IMR-90 (cell line): Measurements from ENCODE around the gene SCARB1.

Experiments used
- CHD1 ChIP-seq: IDR thresholded peaks from 2 replicates; pipeline ENCODE4 v1.6.1; 2012; ENCODE audit warnings: low read depth, low read length, improper control_type of control experiment
- CTCF ChIP-seq: conservative IDR thresholded peaks from 2 replicates; pipeline ENCODE4 v1.5.1; 2012; ENCODE audit warnings: mild to moderate bottlenecking, low read depth, low read length, improper control_type of control experiment
- FOS ChIP-seq: fragments of 150-350 bp; IDR thresholded peaks from 2 replicates; pipeline ENCODE4 v1.6.1; 2016; ENCODE audit warnings: low read depth, low read length
- MAFK ChIP-seq: IDR thresholded peaks from 2 replicates; pipeline ENCODE4 v1.6.1; 2012; ENCODE audit warnings: low read depth, low read length, improper control_type of control experiment
- MXI1 ChIP-seq: IDR thresholded peaks from 2 replicates; pipeline ENCODE4 v1.6.1; 2012; ENCODE audit warnings: low read depth, mild to moderate bottlenecking, low read length, moderate library complexity, borderline replicate concordance
- POLR2A ChIP-seq: IDR thresholded peaks from 2 replicates; pipeline ENCODE4 v1.6.1; 2012; ENCODE audit warnings: mild to moderate bottlenecking, low read depth, low read length
- RAD21 ChIP-seq: IDR thresholded peaks from 2 replicates; pipeline ENCODE4 v1.6.1; 2012; ENCODE audit warnings: low read length, improper control_type of control experiment
- RCOR1 ChIP-seq: IDR thresholded peaks from 2 replicates; pipeline ENCODE4 v1.6.1; 2012; ENCODE audit warnings: mild to moderate bottlenecking, low read length, improper control_type of control experiment; ENCODE audit not compliant: insufficient replicate concordance
- SMC3 ChIP-seq: fragments of 150-350 bp; IDR thresholded peaks from 2 replicates; pipeline ENCODE4 v1.6.1; 2016; ENCODE audit warnings: low read depth, mild to moderate bottlenecking, antibody characterized with exemption, low read length, moderate library complexity
- USF2 ChIP-seq: fragments of 150-350 bp; IDR thresholded peaks from 2 replicates; pipeline ENCODE4 v1.6.1; 2017; ENCODE audit warnings: mild to moderate bottlenecking, antibody characterized with exemption, low read length, low read depth

DNA sequence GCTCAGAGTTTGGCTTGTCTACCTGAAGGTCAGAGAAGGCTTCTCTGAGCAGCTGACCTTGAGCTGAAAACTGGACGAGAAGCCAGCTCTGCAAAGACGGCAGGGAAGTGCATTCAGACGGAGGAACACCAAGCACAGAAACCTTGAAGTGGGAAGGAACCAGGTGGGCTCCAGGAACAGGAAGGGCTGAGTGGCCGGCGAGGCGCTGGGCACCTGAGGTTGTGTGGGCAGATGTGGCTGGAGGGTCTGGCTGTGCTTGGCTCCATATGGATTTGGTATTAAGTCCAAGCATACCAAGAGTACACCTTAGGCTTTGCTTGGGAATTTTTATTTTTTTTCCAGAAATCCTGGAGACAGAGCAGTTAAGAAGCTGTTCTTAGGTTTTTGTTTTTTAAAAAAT, 130.6 kb downstream of the SCARB1 start:
- TF ChIP-seq CTCF: no peak
- TF ChIP-seq RCOR1: no peak
- no peak for TF ChIP-seq POLR2A
- no peak for TF ChIP-seq SMC3
- no peak for TF ChIP-seq USF2
- no peak for TF ChIP-seq MXI1
- TF ChIP-seq FOS: no peak
- TF ChIP-seq CHD1: no peak
- no peak for TF ChIP-seq MAFK
- TF ChIP-seq RAD21: no peak
